ENCODE results near the gene FAIM2.

DNA sequence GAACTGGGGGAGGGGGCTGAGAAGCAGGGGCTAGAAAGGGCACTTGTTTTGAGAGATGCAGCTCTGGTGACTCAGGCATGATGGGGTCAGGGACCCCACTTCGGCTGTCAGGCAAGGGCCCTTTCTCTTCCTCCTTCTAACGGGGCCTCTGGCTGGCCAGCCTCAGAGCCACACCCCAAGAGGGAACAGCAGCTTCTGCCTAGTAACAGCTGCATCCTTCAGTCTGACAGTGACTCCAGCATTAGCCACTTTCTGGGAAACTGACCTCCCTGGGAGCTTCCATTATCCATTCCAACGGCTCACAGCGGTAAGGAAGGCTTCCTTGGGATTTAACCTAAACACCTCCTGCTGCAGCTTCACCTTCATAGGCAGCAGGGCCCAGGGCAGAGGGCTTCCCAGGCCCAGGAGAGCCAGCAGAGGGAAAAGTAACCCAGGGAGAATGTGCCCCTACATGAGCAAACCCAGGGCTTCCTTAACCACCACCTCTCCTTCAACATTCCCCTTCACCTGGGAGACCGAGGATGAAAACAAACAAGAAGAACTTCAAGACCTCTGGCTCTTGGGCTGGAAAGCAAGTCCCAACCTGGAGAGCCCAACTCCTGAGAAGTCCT, 78.2 kb downstream of the FAIM2 start:
- TF ChIP-seq, protein P1, sequence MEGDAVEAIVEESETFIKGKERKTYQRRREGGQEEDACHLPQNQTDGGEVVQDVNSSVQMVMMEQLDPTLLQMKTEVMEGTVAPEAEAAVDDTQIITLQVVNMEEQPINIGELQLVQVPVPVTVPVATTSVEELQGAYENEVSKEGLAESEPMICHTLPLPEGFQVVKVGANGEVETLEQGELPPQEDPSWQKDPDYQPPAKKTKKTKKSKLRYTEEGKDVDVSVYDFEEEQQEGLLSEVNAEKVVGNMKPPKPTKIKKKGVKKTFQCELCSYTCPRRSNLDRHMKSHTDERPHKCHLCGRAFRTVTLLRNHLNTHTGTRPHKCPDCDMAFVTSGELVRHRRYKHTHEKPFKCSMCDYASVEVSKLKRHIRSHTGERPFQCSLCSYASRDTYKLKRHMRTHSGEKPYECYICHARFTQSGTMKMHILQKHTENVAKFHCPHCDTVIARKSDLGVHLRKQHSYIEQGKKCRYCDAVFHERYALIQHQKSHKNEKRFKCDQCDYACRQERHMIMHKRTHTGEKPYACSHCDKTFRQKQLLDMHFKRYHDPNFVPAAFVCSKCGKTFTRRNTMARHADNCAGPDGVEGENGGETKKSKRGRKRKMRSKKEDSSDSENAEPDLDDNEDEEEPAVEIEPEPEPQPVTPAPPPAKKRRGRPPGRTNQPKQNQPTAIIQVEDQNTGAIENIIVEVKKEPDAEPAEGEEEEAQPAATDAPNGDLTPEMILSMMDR (IDR thresholded peaks at IDR 0.05 in 4 of 5, conservative IDR thresholded peaks at IDR 0.05 in 1 of 5): no peak
- no peak for TF ChIP-seq POLR2A (IDR thresholded peaks at IDR 0.05)
